ENCODE measurements around the gene PRKCH. TPM values are rescaled to one million over a fixed set of nuclear protein-coding genes. Genes with fewer than 3 reads are reported as not detected.
"Not testable (repeated sequence)": the region's sequence is repeated elsewhere in the genome, so short reads cannot be mapped to it uniquely, and the experiment has no call there.

PRKCH gene
- total RNA-seq, 1 donor = 3.3 TPM

- peak; percentile 9 for DNase-seq (ENCODE audit: insufficient read length, low spot score, missing footprints)
- Histone ChIP-seq H3K4me1 (ENCODE audit: insufficient read depth, low read length) (peaks cover 70% of the 10 kb centered on the region), H3K9me3 (ENCODE audit: low read depth, low read length) (no peaks in the 10 kb centered on the region), H3K4me2 (ENCODE audit: insufficient read depth, low read length) (peak overlapping the region; percentile 39), H3K27ac (ENCODE audit: low read depth, low read length) (peak overlapping the region; percentile 89), H3K79me2 (ENCODE audit: insufficient read depth, low read length) (no peaks in the 10 kb centered on the region), H3K36me3 (ENCODE audit: insufficient read depth, low read length) (no peaks in the 10 kb centered on the region), H3K27me3 (ENCODE audit: insufficient read depth, low read length) (no peaks in the 10 kb centered on the region), H4K20me1 (ENCODE audit: insufficient read depth, low read length) (no peaks in the 10 kb centered on the region), H2AFZ (ENCODE audit: low read length) (no peak overlapping the region), H3K4me3 (ENCODE audit: insufficient read depth, low read length) (no peak overlapping the region)
- TF ChIP-seq CTCF (IDR thresholded peaks at IDR 0.05; ENCODE audit: extremely low read depth, low read depth, low read length) = no peak
Observed at GRCh38 chr14:61526405-61527312, 205.3 kb downstream of the PRKCH start.

- H3K79me2 ChIP-seq (ENCODE audit: insufficient read depth, low read length) = no peaks in the 10 kb centered on the region
- H3K4me1 ChIP-seq (ENCODE audit: insufficient read depth, low read length) = peaks cover 75% of the 10 kb centered on the region
- peak overlapping the region; percentile 64 for H2AFZ ChIP-seq (ENCODE audit: low read length)
- H3K4me2 ChIP-seq (ENCODE audit: insufficient read depth, low read length) = peak overlapping the region; percentile 39
- H3K36me3 ChIP-seq (ENCODE audit: insufficient read depth, low read length) = no peaks in the 10 kb centered on the region
- H3K9me3 ChIP-seq (ENCODE audit: low read depth, low read length) = no peaks in the 10 kb centered on the region
- H3K4me3 ChIP-seq (ENCODE audit: insufficient read depth, low read length) = no peak overlapping the region
- peak overlapping the region; percentile 89 for H3K27ac ChIP-seq (ENCODE audit: low read depth, low read length)
- no peaks in the 10 kb centered on the region for H3K27me3 ChIP-seq (ENCODE audit: insufficient read depth, low read length)
- TF ChIP-seq CTCF (IDR thresholded peaks at IDR 0.05; ENCODE audit: extremely low read depth, low read depth, low read length) = no peak
- DNase-seq (ENCODE audit: insufficient read length, low spot score, missing footprints) = peak; percentile 56
- no peaks in the 10 kb centered on the region for H4K20me1 ChIP-seq (ENCODE audit: insufficient read depth, low read length)
Observed at GRCh38 chr14:61527325-61528100, 206.1 kb downstream of the PRKCH start.

- H3K4me1 ChIP-seq (ENCODE audit: insufficient read depth, low read length) = peaks cover 71% of the 10 kb centered on the region
- DNase-seq (ENCODE audit: insufficient read length, low spot score, missing footprints) = peak; percentile 73
- no peak overlapping the region for H3K4me3 ChIP-seq (ENCODE audit: insufficient read depth, low read length)
- no peaks in the 10 kb centered on the region for H3K36me3 ChIP-seq (ENCODE audit: insufficient read depth, low read length)
- H3K4me2 ChIP-seq (ENCODE audit: insufficient read depth, low read length) = peak overlapping the region; percentile 39
- H3K9me3 ChIP-seq (ENCODE audit: low read depth, low read length) = no peaks in the 10 kb centered on the region
- H2AFZ ChIP-seq (ENCODE audit: low read length) = no peak overlapping the region
- H3K27me3 ChIP-seq (ENCODE audit: insufficient read depth, low read length) = no peaks in the 10 kb centered on the region
- peak overlapping the region; percentile 89 for H3K27ac ChIP-seq (ENCODE audit: low read depth, low read length)
- no peak for TF ChIP-seq CTCF (IDR thresholded peaks at IDR 0.05; ENCODE audit: extremely low read depth, low read depth, low read length)
- H4K20me1 ChIP-seq (ENCODE audit: insufficient read depth, low read length) = no peaks in the 10 kb centered on the region
- H3K79me2 ChIP-seq (ENCODE audit: insufficient read depth, low read length) = no peaks in the 10 kb centered on the region
Observed at GRCh38 chr14:61528591-61529021, 207.2 kb downstream of the PRKCH start.

- not testable (repeated sequence) for H2AFZ ChIP-seq (ENCODE audit: low read length); H3K4me3 ChIP-seq (ENCODE audit: insufficient read depth, low read length); H3K36me3 ChIP-seq (ENCODE audit: insufficient read depth, low read length); DNase-seq (ENCODE audit: insufficient read length, low spot score, missing footprints); H3K4me2 ChIP-seq (ENCODE audit: insufficient read depth, low read length); H3K27me3 ChIP-seq (ENCODE audit: insufficient read depth, low read length); H3K79me2 ChIP-seq (ENCODE audit: insufficient read depth, low read length); H3K9me3 ChIP-seq (ENCODE audit: low read depth, low read length); H4K20me1 ChIP-seq (ENCODE audit: insufficient read depth, low read length)
- Histone ChIP-seq H3K27ac (ENCODE audit: low read depth, low read length) (peak overlapping the region; percentile 89), H3K4me1 (ENCODE audit: insufficient read depth, low read length) (peaks cover 66% of the 10 kb centered on the region)
Observed at GRCh38 chr14:61529360-61529759, 208.0 kb downstream of the PRKCH start.
